Body of pancreas (tissue), 4 donors: ENCODE data around the gene SYCP3.

Experiments
- POLR2A ChIP-seq, 3 donors: fragments of 450-650 bp; IDR thresholded peaks; one replicate each; pipeline ENCODE4 v1.6.1; 2016; ENCODE audit warnings: antibody characterized with exemption in 3 of 3, mild to moderate bottlenecking in 2 of 3
- TF ChIP-seq, protein P1 (sequence below), 7 experiments: fragments of 450-650 bp in 4 of 7; fragments of 200-600 bp in 3 of 7; sonication (generic) in 3 of 7; IDR thresholded peaks; one replicate each; pipeline ENCODE4 v1.5.1; 2016 to 2019; ENCODE audit warnings: antibody characterized with exemption in 7 of 7

- TF ChIP-seq, protein P1, sequence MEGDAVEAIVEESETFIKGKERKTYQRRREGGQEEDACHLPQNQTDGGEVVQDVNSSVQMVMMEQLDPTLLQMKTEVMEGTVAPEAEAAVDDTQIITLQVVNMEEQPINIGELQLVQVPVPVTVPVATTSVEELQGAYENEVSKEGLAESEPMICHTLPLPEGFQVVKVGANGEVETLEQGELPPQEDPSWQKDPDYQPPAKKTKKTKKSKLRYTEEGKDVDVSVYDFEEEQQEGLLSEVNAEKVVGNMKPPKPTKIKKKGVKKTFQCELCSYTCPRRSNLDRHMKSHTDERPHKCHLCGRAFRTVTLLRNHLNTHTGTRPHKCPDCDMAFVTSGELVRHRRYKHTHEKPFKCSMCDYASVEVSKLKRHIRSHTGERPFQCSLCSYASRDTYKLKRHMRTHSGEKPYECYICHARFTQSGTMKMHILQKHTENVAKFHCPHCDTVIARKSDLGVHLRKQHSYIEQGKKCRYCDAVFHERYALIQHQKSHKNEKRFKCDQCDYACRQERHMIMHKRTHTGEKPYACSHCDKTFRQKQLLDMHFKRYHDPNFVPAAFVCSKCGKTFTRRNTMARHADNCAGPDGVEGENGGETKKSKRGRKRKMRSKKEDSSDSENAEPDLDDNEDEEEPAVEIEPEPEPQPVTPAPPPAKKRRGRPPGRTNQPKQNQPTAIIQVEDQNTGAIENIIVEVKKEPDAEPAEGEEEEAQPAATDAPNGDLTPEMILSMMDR (IDR thresholded peaks at IDR 0.05), result no peak
- no peak for TF ChIP-seq POLR2A (IDR thresholded peaks at IDR 0.05)
Measured at GRCh38 chr12:101729842-101730241, 9.4 kb downstream of the SYCP3 start.
